Neutrophil (primary cell): ENCODE results near the gene MGAT4A.
"Not testable (repeated sequence)": the region's sequence is repeated elsewhere in the genome, so short reads cannot be mapped to it uniquely, and the experiment has no call there.

ENCODE experiments used
- H3K27ac ChIP-seq: fragments of 200-600 bp; sonication (generic); 2 replicates; pipeline ENCODE4 v1.5.1; 2016; ENCODE audit warnings: mild to moderate bottlenecking, moderate library complexity
- H3K27me3 ChIP-seq: fragments of 200-600 bp; sonication (generic); 2 replicates; pipeline ENCODE4 v1.6.0; 2016; ENCODE audit warnings: mild to moderate bottlenecking
- H3K36me3 ChIP-seq: fragments of 200-600 bp; sonication (generic); 2 replicates; pipeline ENCODE4 v1.5.1; 2017
- H3K4me1 ChIP-seq, 2 experiments: fragments of 200-600 bp in 1 of 2; sonication (generic) in 1 of 2; 1 replicate in 1 of 2; 2 replicates in 1 of 2; pipeline versions ENCODE4 v1.5.1 to v1.6.1; 2013 to 2016; ENCODE audit warnings: low read depth in 1 of 2, low read length in 1 of 2, mild to moderate bottlenecking in 1 of 2, moderate library complexity in 1 of 2; ENCODE audit not compliant: control insufficient read depth in 1 of 2, insufficient read depth in 1 of 2
- H3K4me3 ChIP-seq, 2 experiments: fragments of 200-600 bp in 1 of 2; sonication (generic) in 1 of 2; 1 replicate in 1 of 2; 2 replicates in 1 of 2; pipeline ENCODE4 v1.5.1; 2013 to 2016; ENCODE audit warnings: low read depth in 1 of 2, low read length in 1 of 2, mild to moderate bottlenecking in 1 of 2, moderate library complexity in 1 of 2
- H3K9me3 ChIP-seq: fragments of 200-600 bp; sonication (generic); 2 replicates; pipeline ENCODE4 v1.5.1; 2016
- CTCF ChIP-seq: fragments of 200-600 bp; sonication (generic); IDR thresholded peaks from 2 replicates; pipeline ENCODE4 v1.5.1; 2016; ENCODE audit warnings: antibody characterized with exemption

The MGAT4A gene

GRCh38 chr2:98759338-98759737, 28.4 kb upstream of the MGAT4A start:
- Histone ChIP-seq H3K27ac (peak overlapping the region; percentile 74), H3K4me1 (peaks cover 46 to 50% of the 10 kb centered on the region in 2 experiments), H3K9me3 (no peaks in the 10 kb centered on the region), H3K27me3 (no peaks in the 10 kb centered on the region), H3K36me3 (no peaks in the 10 kb centered on the region), H3K4me3 (no peak overlapping the region)
- TF ChIP-seq CTCF = no peak

- Histone ChIP-seq H3K4me1 (peaks cover 48 to 50% of the 10 kb centered on the region in 2 experiments), H3K9me3 (no peaks in the 10 kb centered on the region), H3K27me3 (no peaks in the 10 kb centered on the region), H3K4me3 (peak overlapping the region; percentile 18 to 39), H3K27ac (peak overlapping the region; percentile 74), H3K36me3 (no peaks in the 10 kb centered on the region)
- TF ChIP-seq CTCF = no peak
Observed at GRCh38 chr2:98757904-98758421, 27.0 kb upstream of the MGAT4A start.

- H3K4me3 ChIP-seq = no peak overlapping the region
- H3K36me3 ChIP-seq = no peaks in the 10 kb centered on the region
- no peak for TF ChIP-seq CTCF
- peak overlapping the region; percentile 1 for H3K27ac ChIP-seq
- H3K27me3 ChIP-seq = no peaks in the 10 kb centered on the region
- peaks cover 27 to 30% of the 10 kb centered on the region in 2 experiments for H3K4me1 ChIP-seq
- no peaks in the 10 kb centered on the region for H3K9me3 ChIP-seq
Observed at GRCh38 chr2:98753801-98754200, 22.9 kb upstream of the MGAT4A start.

GRCh38 chr2:98752711-98753110, 21.8 kb upstream of the MGAT4A start:
- peaks cover 16 to 19% of the 10 kb centered on the region in 2 experiments for H3K4me1 ChIP-seq
- H3K27ac ChIP-seq, H3K9me3 ChIP-seq, H3K4me3 ChIP-seq, H3K36me3 ChIP-seq, H3K27me3 ChIP-seq: not testable (repeated sequence)

- Histone ChIP-seq H3K36me3 (no peaks in the 10 kb centered on the region), H3K27me3 (no peaks in the 10 kb centered on the region), H3K4me1 (peaks cover 11 to 14% of the 10 kb centered on the region in 2 experiments), H3K4me3 (no peak overlapping the region), H3K27ac (no peak overlapping the region), H3K9me3 (no peaks in the 10 kb centered on the region)
- TF ChIP-seq CTCF = no peak
Observed at GRCh38 chr2:98751748-98752147, 20.8 kb upstream of the MGAT4A start.

GRCh38 chr2:98750593-98751282, 19.8 kb upstream of the MGAT4A start:
- Histone ChIP-seq H3K27me3 (no peaks in the 10 kb centered on the region), H3K36me3 (no peaks in the 10 kb centered on the region), H3K9me3 (no peaks in the 10 kb centered on the region), H3K4me3 (no peak overlapping the region), H3K4me1 (peaks cover 11 to 14% of the 10 kb centered on the region in 2 experiments), H3K27ac (no peak overlapping the region)
- no peak for TF ChIP-seq CTCF
